ENCODE data around the gene COL16A1. TPM values are rescaled to one million over a fixed set of nuclear protein-coding genes. Genes with fewer than 3 reads are reported as not detected.

The COL16A1 gene
- 0.44 and 0.79 TPM in 2 replicates for total RNA-seq

- no peak for DNase-seq (ENCODE audit: low read depth in 2 of 2)
Measured at GRCh38 chr1:31703431-31704270, at the start of gene COL16A1. COL16A1 (minus strand) TSS chr1:31704017; CDS start chr1:31702193, 1,824 bp downstream.

GRCh38 chr1:31752952-31753475 lies 49.2 kb upstream of the COL16A1 start:
- no peak for DNase-seq (ENCODE audit: low read depth in 2 of 2)

GRCh38 chr1:31752258-31752657 lies 48.4 kb upstream of the COL16A1 start:
- no peak for DNase-seq (ENCODE audit: low read depth in 2 of 2)

GRCh38 chr1:31751822-31752241 lies 48.0 kb upstream of the COL16A1 start:
- DNase-seq (ENCODE audit: low read depth in 2 of 2), result no peak

GRCh38 chr1:31750858-31751510 lies 47.2 kb upstream of the COL16A1 start:
- DNase-seq (ENCODE audit: low read depth in 2 of 2), result peak in 1 of 2 donors; percentile 23

- no peak for DNase-seq (ENCODE audit: low read depth in 2 of 2)
Measured at GRCh38 chr1:31749785-31750735, 46.2 kb upstream of the COL16A1 start.

- no peak for DNase-seq (ENCODE audit: low read depth in 2 of 2)
Measured at GRCh38 chr1:31748365-31748764, 44.5 kb upstream of the COL16A1 start.

- DNase-seq (ENCODE audit: low read depth in 2 of 2), result no peak
Measured at GRCh38 chr1:31747304-31747703, 43.5 kb upstream of the COL16A1 start.

- no peak for DNase-seq (ENCODE audit: low read depth in 2 of 2)
Measured at GRCh38 chr1:31746687-31747086, 42.9 kb upstream of the COL16A1 start.

- no peak for DNase-seq (ENCODE audit: low read depth in 2 of 2)
Measured at GRCh38 chr1:31745946-31746670, 42.3 kb upstream of the COL16A1 start.

GRCh38 chr1:31745096-31745945 lies 41.5 kb upstream of the COL16A1 start:
- peak; percentile 61 to 76 for DNase-seq (ENCODE audit: low read depth in 2 of 2)

- DNase-seq (ENCODE audit: low read depth in 2 of 2), result no peak
Measured at GRCh38 chr1:31744165-31744888, 40.5 kb upstream of the COL16A1 start.

GRCh38 chr1:31742462-31743212 lies 38.8 kb upstream of the COL16A1 start:
- no peak for DNase-seq (ENCODE audit: low read depth in 2 of 2)

GRCh38 chr1:31739346-31739745 lies 35.5 kb upstream of the COL16A1 start:
- DNase-seq (ENCODE audit: low read depth in 2 of 2), result no peak

- DNase-seq (ENCODE audit: low read depth in 2 of 2), result no peak
Measured at GRCh38 chr1:31736675-31737074, 32.9 kb upstream of the COL16A1 start.

- DNase-seq (ENCODE audit: low read depth in 2 of 2), result no peak
Measured at GRCh38 chr1:31735571-31735970, 31.8 kb upstream of the COL16A1 start.

GRCh38 chr1:31734582-31735107 lies 30.8 kb upstream of the COL16A1 start:
- no peak for DNase-seq (ENCODE audit: low read depth in 2 of 2)

Measured in lung microvascular endothelial cell (primary cell).